HK-2 (cell line): Measurements from ENCODE around the gene HLA-DOA.
A peak's percentile ranks its signal among the peaks of the same experiment; 100 is the strongest.

ENCODE experiments used
- DNase-seq: peaks from one replicate; pipeline ENCODE4 v3.0.0-alpha.2; 2018; ENCODE audit not compliant: unreplicated experiment

Gene HLA-DOA

DNA sequence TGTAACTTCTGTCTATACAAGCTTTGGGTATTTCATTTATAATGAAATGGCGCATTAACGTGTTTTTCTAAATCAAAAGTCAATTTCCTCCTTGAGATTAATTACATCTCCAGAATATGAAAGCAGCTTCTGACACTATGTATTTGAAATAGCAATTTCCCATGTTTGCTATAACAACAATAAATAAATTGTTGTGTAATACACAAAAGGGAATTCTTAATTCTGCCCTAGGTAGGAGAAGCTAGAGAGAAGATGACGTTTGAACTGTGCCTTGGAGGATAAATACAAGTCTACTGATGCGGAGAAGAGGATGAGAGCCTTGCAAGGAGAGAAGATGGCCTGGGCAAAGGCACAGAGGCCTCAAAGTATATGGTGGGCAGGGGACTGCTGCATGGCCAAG, 7.6 kb upstream of the HLA-DOA start:
- DNase-seq: no peak

DNA sequence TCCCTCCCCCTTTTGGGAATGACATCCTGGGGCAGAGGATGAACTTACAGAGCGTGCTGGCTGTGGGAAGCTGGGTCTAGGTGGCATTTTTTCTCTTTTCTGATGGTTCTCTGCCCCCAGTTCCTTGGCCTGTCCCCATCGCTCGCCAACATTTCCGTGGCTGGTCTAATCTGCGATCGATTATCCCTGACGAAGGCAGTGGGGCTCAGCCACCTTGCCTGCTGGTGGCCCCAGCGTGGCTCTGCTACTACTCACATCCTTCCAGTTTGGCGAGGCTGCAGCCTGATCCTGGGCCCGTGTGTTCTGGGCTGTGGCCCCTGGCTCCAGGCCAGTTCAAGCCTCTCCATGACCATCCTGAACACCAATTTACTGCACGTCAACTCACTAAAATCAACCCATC, 6.4 kb upstream of the HLA-DOA start:
- DNase-seq: no peak

- DNase-seq: peak; percentile 17
These were observed 5.6 kb upstream of the HLA-DOA start for GRCh38 chr6:33014841-33015634.

DNA sequence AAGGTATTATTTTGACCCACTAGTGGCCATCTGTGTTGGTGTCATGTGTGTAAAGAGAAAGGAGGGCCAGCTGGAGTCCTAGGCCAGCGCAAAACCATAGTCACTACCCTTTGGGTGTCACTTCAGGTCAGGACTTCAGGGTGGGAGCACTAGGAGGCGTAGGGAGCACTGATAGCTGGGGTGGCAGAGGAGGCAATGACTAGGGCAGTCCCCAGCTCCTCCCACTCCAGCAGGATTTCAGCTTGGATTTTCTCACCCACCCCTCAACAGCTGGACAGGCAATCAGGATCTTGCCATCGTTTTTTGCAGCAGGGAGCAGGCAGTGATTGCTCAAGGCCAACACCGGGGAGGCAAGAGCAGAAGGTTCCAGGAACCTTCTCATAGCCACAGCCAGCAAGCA, 4.2 kb upstream of the HLA-DOA start:
- DNase-seq: no peak

DNA sequence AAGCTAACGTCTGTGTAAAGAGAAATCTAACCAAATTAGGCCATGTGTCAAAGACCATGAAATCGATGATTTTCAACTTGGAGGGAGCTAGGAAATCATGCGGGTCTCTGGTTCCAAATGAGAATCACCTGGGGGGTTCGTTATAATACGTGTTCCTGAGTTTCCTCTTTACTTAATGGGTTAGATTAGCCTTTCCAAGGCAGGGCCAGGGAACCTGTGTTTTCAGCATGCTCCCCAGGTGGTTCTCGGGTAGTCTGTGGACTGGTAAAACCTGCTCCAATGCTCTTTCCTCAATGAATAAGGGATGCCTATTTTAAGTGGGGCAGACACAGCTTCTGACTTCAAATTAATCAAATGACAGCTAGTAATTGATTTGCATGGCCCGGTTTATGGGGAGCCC, 965 bp upstream of the HLA-DOA start:
- DNase-seq: no peak

GRCh38 chr6:33007831-33008400, 1.5 kb downstream of the HLA-DOA start:
- DNase-seq: no peak

- DNase-seq: no peak
These were observed 4.5 kb downstream of the HLA-DOA start for GRCh38 chr6:33004940-33005339.

DNA sequence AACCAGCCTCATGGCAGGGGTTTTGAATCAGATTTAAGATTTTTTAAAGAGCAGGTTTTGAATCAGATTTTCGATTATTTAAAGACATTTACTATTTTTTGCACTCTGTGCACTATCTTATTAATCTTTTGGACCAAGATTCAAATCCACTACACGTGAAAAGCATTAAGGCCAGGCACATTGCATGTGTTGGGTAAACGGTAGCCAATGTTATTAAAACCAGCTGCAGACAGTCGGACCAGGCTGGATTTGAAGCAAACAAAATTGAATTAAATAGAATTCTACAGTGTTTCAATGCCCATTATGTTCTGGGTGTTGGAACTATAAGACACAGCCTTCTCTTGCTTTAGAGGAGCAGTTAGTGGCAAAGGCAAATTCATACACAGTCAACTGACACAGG, 7.7 kb downstream of the HLA-DOA start:
- no peak for DNase-seq

- no peak for DNase-seq
These were observed 9.3 kb downstream of the HLA-DOA start for GRCh38 chr6:33000055-33000454.

DNA sequence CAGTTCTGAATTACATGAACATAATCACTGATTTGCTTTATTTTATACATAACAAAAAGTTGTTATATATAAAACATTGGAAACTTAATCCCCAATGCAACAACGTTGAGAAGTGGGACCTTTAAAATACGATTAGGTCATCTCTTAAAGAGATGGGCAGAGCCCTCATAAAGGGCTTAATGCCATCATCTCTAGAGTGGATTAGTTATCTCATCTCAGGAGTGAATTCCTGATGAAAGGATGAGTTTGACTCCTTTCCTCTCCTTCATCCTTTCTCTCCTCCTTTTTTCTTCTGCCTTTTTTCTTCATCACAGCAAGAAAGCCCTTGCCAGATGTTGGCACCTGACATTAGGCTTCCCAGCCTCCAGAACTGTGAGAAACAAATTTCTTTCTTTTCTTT, 13.9 kb downstream of the HLA-DOA start:
- no peak for DNase-seq

DNA sequence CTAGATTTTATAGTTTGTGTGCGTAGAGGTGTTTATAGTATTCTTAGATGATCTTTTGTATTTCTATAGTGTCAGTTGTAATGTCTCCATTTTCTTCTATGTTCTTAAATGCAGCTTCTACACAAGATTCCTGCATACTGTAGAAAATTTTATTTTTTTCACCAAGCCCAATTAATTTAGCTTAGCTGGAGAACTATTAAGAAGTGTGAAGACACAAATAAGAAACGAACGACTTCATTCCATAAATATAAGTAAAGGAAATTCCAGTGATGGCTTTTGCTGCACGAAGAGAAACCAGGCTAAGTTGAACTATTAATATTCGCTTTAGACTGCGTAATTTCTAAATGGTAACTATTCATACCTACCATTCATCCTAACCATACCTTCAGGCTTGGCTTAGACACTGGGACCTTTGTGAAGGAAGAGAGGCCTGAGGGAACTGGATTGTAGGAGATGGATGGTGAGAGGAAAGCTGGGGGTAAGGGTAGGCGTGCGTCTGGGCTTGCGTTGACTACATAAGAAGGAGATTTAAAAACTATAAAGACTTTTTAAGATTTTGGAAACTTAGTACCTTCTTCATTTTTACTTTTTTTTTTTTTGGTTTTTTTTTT, 15.9 kb downstream of the HLA-DOA start:
- no peak for DNase-seq

- DNase-seq: no peak
These were observed 17.4 kb downstream of the HLA-DOA start for GRCh38 chr6:32991972-32992371.

GRCh38 chr6:32989368-32989767, 20.0 kb downstream of the HLA-DOA start:
- no peak for DNase-seq

GRCh38 chr6:32984622-32985389, 24.6 kb downstream of the HLA-DOA start:
- DNase-seq: peak; percentile 79

- no peak for DNase-seq
These were observed 25.3 kb downstream of the HLA-DOA start for GRCh38 chr6:32983964-32984621.

DNA sequence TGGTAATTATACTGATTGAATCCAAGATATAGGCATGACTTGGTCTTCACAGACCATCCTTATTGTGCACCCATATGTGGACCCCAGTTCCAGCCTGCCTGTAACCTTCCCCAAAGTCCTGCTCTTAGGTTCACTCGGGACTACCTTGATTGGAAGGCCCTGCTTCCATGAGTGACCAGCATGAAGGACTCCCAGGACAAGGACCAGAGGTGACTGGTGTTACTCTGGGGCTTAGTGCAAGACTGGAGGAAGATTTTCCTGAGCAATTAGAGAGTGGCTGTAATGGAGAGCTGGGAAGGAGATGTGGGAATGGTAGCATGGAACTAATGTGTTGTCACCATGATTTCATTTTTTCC, 25.9 kb downstream of the HLA-DOA start:
- no peak for DNase-seq

GRCh38 chr6:32982702-32983492, 26.5 kb downstream of the HLA-DOA start:
- no peak for DNase-seq

- no peak for DNase-seq
These were observed 27.2 kb downstream of the HLA-DOA start for GRCh38 chr6:32982084-32982701.

- no peak for DNase-seq
These were observed 28.8 kb downstream of the HLA-DOA start for GRCh38 chr6:32980488-32981038.

- no peak for DNase-seq
These were observed 29.5 kb downstream of the HLA-DOA start for GRCh38 chr6:32979720-32980487.
